ENCODE data around the gene ZNF275.
"Not testable (repeated sequence)": the region's sequence is repeated elsewhere in the genome, so short reads cannot be mapped to it uniquely, and the experiment has no call there.

DNA sequence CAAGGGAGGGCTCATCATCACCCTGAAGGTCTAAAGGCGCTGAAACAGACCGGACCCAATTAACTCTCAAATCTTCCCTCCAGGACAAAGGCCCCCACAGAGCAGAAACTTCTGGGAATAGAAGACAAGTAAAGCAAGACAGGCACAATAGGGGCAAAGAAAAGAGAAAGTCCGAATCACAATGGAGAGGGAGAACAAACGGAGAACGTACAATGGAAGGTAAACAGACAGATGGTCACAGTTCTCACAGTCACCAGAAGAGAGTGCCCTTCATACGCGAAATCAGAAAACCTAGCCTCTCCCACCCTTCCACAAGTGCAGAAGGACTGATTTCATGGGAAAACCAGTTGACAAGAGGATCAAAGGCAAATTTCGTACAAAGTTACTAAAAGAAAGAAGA, 48.3 kb upstream of the ZNF275 start:
- TF ChIP-seq, protein P1, sequence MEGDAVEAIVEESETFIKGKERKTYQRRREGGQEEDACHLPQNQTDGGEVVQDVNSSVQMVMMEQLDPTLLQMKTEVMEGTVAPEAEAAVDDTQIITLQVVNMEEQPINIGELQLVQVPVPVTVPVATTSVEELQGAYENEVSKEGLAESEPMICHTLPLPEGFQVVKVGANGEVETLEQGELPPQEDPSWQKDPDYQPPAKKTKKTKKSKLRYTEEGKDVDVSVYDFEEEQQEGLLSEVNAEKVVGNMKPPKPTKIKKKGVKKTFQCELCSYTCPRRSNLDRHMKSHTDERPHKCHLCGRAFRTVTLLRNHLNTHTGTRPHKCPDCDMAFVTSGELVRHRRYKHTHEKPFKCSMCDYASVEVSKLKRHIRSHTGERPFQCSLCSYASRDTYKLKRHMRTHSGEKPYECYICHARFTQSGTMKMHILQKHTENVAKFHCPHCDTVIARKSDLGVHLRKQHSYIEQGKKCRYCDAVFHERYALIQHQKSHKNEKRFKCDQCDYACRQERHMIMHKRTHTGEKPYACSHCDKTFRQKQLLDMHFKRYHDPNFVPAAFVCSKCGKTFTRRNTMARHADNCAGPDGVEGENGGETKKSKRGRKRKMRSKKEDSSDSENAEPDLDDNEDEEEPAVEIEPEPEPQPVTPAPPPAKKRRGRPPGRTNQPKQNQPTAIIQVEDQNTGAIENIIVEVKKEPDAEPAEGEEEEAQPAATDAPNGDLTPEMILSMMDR (IDR thresholded peaks at IDR 0.05; ENCODE audit: insufficient read depth, low read depth, low read length): not testable (repeated sequence)
- TF ChIP-seq EZH2 (IDR thresholded peaks at IDR 0.05; ENCODE audit: insufficient read depth, low read length): not testable (repeated sequence)

Data from astrocyte (in vitro differentiated cells and primary cell).